OCI-LY1 (cell line): Measurements from ENCODE around the gene GSTM2.

Source experiments
- EZH2 ChIP-seq: fragments of 200-600 bp; sonication (generic), shearing (Covaris generic); IDR thresholded peaks from 2 replicates; pipeline ENCODE4 v1.8.0; 2017; ENCODE audit warnings: borderline replicate concordance, mixed run types, mild to moderate bottlenecking, antibody characterized with exemption, low read length, moderate library complexity, mixed read lengths
- TF ChIP-seq, protein P1 (sequence below): fragments of 200-600 bp; sonication (generic), shearing (Covaris generic); IDR thresholded peaks from 2 replicates; pipeline ENCODE4 v1.5.1; 2017; ENCODE audit warnings: mild to moderate bottlenecking, antibody characterized with exemption, low read length, moderate library complexity, mixed read lengths

DNA sequence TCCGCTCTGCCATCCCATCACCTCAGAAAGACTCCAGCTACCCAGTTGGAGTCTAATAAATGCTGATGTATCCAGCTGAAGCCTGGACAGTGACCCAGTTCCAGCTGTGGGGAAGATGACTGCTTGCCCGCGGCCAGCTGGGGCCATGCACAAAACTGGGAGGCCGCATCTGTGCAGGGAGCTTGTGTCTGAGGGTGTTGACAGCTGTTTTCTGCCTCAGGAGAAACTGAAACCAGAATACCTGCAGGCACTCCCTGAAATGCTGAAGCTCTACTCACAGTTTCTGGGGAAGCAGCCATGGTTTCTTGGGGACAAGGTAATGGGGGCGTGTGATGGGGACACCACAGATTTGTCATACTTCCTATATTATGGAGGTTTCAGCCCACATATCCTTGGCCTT is 3.2 kb downstream of the GSTM2 start:
- TF ChIP-seq, protein P1, sequence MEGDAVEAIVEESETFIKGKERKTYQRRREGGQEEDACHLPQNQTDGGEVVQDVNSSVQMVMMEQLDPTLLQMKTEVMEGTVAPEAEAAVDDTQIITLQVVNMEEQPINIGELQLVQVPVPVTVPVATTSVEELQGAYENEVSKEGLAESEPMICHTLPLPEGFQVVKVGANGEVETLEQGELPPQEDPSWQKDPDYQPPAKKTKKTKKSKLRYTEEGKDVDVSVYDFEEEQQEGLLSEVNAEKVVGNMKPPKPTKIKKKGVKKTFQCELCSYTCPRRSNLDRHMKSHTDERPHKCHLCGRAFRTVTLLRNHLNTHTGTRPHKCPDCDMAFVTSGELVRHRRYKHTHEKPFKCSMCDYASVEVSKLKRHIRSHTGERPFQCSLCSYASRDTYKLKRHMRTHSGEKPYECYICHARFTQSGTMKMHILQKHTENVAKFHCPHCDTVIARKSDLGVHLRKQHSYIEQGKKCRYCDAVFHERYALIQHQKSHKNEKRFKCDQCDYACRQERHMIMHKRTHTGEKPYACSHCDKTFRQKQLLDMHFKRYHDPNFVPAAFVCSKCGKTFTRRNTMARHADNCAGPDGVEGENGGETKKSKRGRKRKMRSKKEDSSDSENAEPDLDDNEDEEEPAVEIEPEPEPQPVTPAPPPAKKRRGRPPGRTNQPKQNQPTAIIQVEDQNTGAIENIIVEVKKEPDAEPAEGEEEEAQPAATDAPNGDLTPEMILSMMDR = no peak
- TF ChIP-seq EZH2 = no peak
